Measurements from ENCODE around the gene MAN1C1. TPM values are rescaled to one million over a fixed set of nuclear protein-coding genes. Genes with fewer than 3 reads are reported as not detected.

The MAN1C1 gene
- total and polyA plus RNA-seq, 9 donors = 5.2 to 17.4 (median 12.2) TPM

DNA sequence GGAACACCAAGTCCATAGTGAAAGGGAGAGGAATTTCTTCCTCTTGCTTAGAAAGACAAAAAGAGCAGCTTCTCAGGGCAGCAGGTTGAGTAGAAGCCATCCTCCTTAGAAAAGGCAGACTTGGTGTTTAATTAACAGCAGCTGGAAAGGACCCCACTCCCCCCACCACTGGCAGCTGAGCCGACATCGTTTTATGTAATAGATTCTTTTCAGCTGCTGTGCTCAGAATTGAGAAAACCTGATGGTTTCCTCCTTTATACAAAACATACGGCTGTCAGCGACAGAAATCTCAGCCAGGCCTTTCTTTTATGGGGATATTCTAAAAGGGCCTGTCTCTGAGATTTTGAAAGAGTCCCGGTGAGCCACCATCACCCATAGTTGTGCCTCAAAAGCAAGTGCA is 49.9 kb downstream of the MAN1C1 start:
- Histone ChIP-seq H3K27me3 (ENCODE audit: control insufficient read depth, insufficient read depth, low read length) (no peaks in the 10 kb centered on the region), H3K4me1 (ENCODE audit: control insufficient read depth, insufficient read depth, low read length) (peaks cover 30% of the 10 kb centered on the region), H3K4me3 (ENCODE audit: low read length) (no peak overlapping the region), H3K27ac (ENCODE audit: low read length) (peak overlapping the region; percentile 53), H3K9me3 (replicated peaks; ENCODE audit: control insufficient read depth, low read depth, low read length) (no peaks in the 10 kb centered on the region), H3K36me3 (ENCODE audit: control insufficient read depth, insufficient read depth, low read length) (no peaks in the 10 kb centered on the region)
- WGBS (ENCODE audit: insufficient coverage) = no CpG with 5 or more reads among the region's 5 CpGs
- DNase-seq = peak; percentile 43

DNA sequence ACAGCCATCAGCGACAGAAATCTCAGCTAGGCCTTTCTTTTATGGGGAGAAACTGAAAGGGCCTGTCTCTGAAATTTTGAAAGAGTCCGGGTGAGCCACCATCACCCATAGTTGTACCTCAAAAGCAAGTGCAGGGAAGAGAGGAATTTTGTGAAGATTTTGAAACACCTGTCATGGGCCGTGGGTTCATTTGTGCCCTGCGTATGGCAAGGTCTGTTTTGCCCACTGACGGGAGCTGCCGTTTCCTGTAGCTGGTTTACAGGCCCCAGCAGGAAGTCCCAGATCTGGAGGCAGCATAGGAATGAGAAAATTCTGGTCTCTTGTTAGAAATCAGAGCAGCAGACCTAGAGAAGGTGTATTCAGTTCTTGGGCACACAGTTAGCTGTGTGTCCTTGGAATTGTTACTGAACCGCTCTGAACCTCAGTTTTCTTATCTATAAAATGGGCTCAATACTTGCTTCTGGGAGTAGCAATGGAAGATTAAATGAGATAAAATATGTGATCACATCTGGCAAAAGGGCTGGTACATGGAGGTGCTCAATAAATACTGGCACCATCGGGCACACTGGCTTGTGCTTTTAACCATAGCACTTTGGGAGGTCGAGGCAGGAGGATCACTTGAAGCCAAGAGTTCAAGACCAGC is 52.5 kb downstream of the MAN1C1 start:
- Histone ChIP-seq H3K4me3 (ENCODE audit: low read length) (no peak overlapping the region), H3K9me3 (replicated peaks; ENCODE audit: control insufficient read depth, low read depth, low read length) (peaks cover 5% of the 10 kb centered on the region), H3K36me3 (ENCODE audit: control insufficient read depth, insufficient read depth, low read length) (no peaks in the 10 kb centered on the region), H3K27me3 (ENCODE audit: control insufficient read depth, insufficient read depth, low read length) (no peaks in the 10 kb centered on the region), H3K4me1 (ENCODE audit: control insufficient read depth, insufficient read depth, low read length) (peaks cover 24% of the 10 kb centered on the region), H3K27ac (ENCODE audit: low read length) (no peak overlapping the region)
- 85% methylated on average over 6 of the region's 9 CpGs for WGBS (ENCODE audit: insufficient coverage)
- no peak for DNase-seq

DNA sequence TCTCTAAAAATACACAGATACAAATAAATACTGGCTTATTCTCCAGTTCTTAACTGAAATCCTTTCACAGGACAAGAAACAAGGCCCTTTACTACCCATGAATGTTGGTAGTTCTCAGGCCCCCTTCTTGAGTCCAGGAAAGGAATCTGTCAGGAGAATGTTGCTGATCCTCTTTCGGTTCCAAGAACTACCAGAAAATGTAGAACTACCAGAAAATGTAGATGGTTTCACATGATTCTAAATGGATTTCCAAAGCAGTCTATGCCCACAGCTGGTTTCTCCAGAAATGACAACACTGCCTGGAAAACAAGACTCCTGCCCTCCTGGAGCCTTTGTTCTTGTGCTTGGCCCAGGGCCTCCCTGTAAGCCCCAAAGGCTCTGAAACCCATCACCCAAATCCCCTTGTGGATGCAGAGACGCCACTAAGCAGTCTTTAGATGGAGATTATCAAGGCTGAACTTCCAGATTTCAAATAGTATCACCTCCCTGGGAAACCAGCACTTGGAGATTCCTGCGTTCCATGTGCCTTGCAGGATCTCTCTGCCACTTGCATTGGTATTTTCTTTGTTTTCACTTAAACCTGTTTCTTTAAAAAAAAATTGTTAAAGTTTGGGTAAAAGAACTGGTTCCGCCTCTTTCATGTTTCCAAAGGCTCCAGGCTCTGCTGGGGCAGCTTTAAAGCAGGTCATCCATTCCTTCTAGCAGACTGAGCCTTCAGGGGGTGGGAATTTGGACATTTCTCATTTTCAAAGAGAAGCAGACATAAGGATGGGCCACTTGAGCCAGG is 53.4 kb downstream of the MAN1C1 start:
- Histone ChIP-seq H3K4me3 (ENCODE audit: low read length) (no peak overlapping the region), H3K27ac (ENCODE audit: low read length) (no peak overlapping the region), H3K9me3 (replicated peaks; ENCODE audit: control insufficient read depth, low read depth, low read length) (peaks cover 5% of the 10 kb centered on the region), H3K36me3 (ENCODE audit: control insufficient read depth, insufficient read depth, low read length) (no peaks in the 10 kb centered on the region), H3K27me3 (ENCODE audit: control insufficient read depth, insufficient read depth, low read length) (no peaks in the 10 kb centered on the region), H3K4me1 (ENCODE audit: control insufficient read depth, insufficient read depth, low read length) (peaks cover 17% of the 10 kb centered on the region)
- 60% methylated on average over 1 of the region's 4 CpGs for WGBS (ENCODE audit: insufficient coverage)
- DNase-seq = no peak

DNA sequence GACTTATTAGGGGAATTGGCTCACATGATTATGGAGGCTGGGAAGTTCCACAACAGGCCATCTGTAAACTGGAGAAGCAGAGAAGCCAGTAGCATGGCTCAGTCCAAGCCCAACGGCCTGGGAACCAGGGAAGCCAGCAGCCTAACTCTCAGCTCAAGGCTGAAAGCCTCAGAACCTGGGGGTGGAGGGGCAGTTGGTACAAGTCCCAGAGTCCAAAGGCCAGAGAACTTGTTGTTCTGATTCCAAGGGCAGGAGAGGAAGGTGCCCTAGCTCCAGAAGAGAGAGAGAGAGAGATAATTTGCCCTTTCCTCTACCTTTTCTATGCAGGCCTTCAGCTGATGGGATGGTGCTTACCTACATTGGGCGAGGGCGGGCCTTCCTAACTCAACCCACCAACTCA is 55.3 kb downstream of the MAN1C1 start:
- Histone ChIP-seq H3K4me3 (ENCODE audit: low read length) (no peak overlapping the region), H3K27ac (ENCODE audit: low read length) (no peak overlapping the region), H3K9me3 (replicated peaks; ENCODE audit: control insufficient read depth, low read depth, low read length) (peaks cover 5% of the 10 kb centered on the region), H3K27me3 (ENCODE audit: control insufficient read depth, insufficient read depth, low read length) (no peaks in the 10 kb centered on the region), H3K4me1 (ENCODE audit: control insufficient read depth, insufficient read depth, low read length) (peaks cover 17% of the 10 kb centered on the region), H3K36me3 (ENCODE audit: control insufficient read depth, insufficient read depth, low read length) (no peaks in the 10 kb centered on the region)
- 93% methylated on average over 3 of the region's 3 CpGs for WGBS (ENCODE audit: insufficient coverage)
- no peak for DNase-seq

DNA sequence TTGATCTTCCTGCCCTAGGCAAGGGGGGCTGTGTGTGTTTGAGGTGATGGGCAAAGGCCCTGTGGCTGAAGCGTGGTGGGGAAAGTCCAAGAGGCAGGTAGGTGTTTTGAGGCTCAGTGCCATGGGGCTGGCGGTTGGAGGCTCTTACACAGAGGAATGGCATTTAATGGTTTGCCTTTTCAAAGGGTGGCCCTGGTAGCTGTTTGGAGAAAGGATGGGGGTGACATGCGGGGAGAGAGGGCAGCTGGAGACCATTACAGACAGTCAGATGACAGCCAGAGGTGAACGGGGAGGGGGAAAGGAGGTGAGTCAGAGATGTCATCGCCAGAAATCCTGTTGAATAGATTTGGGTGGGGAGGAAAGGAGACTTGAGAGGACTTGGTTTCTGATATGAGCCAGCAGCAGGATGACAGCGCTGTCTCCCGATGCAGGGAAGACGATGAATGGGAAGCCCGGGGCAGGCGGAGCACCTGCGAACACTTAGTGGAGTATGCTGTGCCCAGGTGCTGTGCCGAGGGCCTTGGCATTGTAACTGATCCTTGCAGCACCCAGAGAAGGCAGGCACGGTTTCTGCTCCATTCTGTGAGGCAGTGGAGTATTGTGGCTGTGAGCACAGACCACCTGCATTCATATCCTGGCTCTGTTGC is 56.3 kb downstream of the MAN1C1 start:
- no peak overlapping the region for H3K27ac ChIP-seq (ENCODE audit: low read length)
- peaks cover 5% of the 10 kb centered on the region for H3K9me3 ChIP-seq (replicated peaks; ENCODE audit: control insufficient read depth, low read depth, low read length)
- H3K4me3 ChIP-seq (ENCODE audit: low read length) = no peak overlapping the region
- H3K4me1 ChIP-seq (ENCODE audit: control insufficient read depth, insufficient read depth, low read length) = peaks cover 21% of the 10 kb centered on the region
- H3K27me3 ChIP-seq (ENCODE audit: control insufficient read depth, insufficient read depth, low read length) = no peaks in the 10 kb centered on the region
- WGBS (ENCODE audit: insufficient coverage) = 75% methylated on average over 11 of the region's 13 CpGs
- DNase-seq = no peak
- H3K36me3 ChIP-seq (ENCODE audit: control insufficient read depth, insufficient read depth, low read length) = no peaks in the 10 kb centered on the region

DNA sequence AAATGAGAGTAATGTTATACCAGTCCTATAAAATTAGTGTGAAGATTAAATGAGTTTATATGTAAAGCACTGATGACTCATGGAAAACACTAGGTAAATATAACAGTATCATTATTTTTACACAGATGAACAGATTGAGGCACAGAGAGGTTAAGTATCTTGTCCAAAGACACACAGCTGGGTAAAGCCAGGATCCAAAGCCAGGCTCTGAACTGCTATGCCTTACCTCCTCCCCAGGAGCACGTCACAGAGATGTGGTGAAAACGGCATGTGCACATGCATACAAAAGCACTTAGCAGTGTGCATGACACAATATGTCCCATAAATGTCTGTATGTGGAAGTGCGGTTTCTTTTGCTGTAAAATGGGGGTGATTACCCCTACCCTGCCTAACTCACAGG is 56.9 kb downstream of the MAN1C1 start:
- no peak for DNase-seq
- H3K9me3 ChIP-seq (replicated peaks; ENCODE audit: control insufficient read depth, low read depth, low read length) = peaks cover 5% of the 10 kb centered on the region
- no peak overlapping the region for H3K4me3 ChIP-seq (ENCODE audit: low read length)
- no CpG with 5 or more reads among the region's 3 CpGs for WGBS (ENCODE audit: insufficient coverage)
- no peaks in the 10 kb centered on the region for H3K36me3 ChIP-seq (ENCODE audit: control insufficient read depth, insufficient read depth, low read length)
- H3K4me1 ChIP-seq (ENCODE audit: control insufficient read depth, insufficient read depth, low read length) = peaks cover 21% of the 10 kb centered on the region
- H3K27me3 ChIP-seq (ENCODE audit: control insufficient read depth, insufficient read depth, low read length) = no peaks in the 10 kb centered on the region
- no peak overlapping the region for H3K27ac ChIP-seq (ENCODE audit: low read length)

DNA sequence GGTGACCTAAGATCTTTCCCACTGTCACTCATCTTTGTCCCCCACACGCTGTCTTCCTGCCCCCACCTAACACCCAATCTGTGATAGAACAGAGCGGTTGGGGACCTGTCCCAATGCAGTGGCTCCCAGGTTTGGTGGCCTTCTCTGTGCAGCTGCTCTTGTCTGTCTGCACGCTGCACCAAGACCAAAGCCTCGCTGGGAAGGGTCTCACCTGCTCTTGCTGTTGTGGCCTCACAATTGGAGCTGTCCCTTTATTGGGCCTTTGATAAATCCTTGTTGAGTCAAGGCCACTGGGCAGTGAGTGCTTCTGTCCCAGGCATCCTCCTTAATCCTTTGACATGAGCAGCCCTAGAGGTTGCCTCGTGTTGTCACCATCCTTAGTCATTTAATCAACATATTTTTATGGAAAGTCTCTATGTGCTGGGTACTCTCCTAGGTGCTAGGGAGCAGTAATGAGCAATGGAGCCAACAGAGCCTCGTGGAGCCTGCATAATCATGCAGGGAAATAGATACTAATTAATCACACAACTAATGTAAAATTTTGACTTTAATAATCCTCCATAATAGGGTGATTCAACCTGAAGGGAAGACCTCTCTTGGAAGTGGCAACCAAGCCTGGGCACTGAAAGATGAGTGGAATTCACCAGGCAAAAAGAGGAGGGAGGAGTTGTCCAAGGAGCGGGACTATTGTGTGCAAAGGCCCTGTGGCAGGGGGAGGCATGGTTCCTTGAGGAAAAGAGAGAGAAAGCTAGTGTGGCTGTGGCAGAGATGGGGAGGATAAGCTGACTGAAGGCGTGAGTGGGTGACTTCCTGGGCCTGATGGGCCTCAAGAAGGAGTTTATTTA is 57.6 kb downstream of the MAN1C1 start:
- H3K4me1 ChIP-seq (ENCODE audit: control insufficient read depth, insufficient read depth, low read length) = peaks cover 21% of the 10 kb centered on the region
- 89% methylated on average over 5 of the region's 8 CpGs for WGBS (ENCODE audit: insufficient coverage)

DNA sequence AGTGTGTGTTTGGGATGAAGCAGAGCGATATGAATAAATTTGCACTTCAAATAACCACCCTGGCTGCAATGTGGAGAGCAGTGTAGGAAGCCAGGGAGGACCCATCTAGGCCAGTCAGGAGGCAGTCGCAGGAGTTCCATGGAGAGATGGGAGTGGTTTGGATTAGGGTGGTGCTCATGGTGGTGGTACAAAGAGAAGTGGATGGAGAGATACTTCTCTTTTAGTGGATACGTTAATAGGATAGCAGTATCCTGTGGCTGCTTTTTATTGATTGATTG is 58.2 kb downstream of the MAN1C1 start:
- DNase-seq = no peak
- H3K4me1 ChIP-seq (ENCODE audit: control insufficient read depth, insufficient read depth, low read length) = peaks cover 21% of the 10 kb centered on the region
- WGBS (ENCODE audit: insufficient coverage) = 85% methylated on average over 2 of the region's 3 CpGs

More for the DNA sequence above, 57.6 kb downstream of the MAN1C1 start:
- DNase-seq = no peak
- Histone ChIP-seq H3K4me3 (ENCODE audit: low read length) (no peak overlapping the region), H3K27ac (ENCODE audit: low read length) (no peak overlapping the region), H3K36me3 (ENCODE audit: control insufficient read depth, insufficient read depth, low read length) (no peaks in the 10 kb centered on the region), H3K27me3 (ENCODE audit: control insufficient read depth, insufficient read depth, low read length) (no peaks in the 10 kb centered on the region), H3K9me3 (replicated peaks; ENCODE audit: control insufficient read depth, low read depth, low read length) (peaks cover 5% of the 10 kb centered on the region)

DNA sequence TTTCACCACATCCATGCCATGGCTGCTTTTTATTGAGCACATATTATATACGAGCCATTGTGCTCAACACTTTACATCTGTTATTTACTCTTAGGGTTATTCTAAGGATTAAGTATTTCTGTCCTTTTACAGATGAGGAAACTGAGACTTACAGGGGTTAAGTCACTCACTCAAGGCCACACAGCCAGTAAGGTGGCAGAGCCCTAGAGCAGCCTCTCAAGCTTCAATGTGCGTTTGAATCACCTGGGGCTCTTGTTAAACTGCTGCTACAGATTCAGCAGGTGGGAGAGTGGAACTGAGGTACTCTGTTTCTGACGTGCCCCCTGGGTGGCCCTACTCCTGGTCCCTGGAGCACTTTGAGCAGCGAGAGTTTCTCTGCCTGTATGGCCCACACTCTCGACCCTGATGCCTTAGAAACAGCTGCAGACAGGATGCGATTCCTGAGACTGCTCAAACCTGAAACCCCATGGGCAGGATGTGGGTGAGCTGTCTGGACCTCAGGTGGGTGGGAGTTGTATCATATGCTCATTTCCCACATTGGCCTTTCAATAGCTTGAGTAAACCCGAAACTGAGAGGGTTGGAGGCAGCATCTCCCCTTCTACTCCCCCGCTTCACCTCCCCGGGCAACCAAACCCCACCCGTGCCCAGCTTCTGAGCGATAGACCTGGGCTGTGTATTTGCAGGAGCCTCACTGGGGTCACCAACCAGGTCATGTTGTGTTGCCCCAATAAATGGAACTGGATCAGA is 59.3 kb downstream of the MAN1C1 start:
- Histone ChIP-seq H3K4me1 (ENCODE audit: control insufficient read depth, insufficient read depth, low read length) (peaks cover 19% of the 10 kb centered on the region), H3K4me3 (ENCODE audit: low read length) (no peak overlapping the region), H3K36me3 (ENCODE audit: control insufficient read depth, insufficient read depth, low read length) (no peaks in the 10 kb centered on the region), H3K9me3 (replicated peaks; ENCODE audit: control insufficient read depth, low read depth, low read length) (peaks cover 5% of the 10 kb centered on the region), H3K27ac (ENCODE audit: low read length) (peak overlapping the region; percentile 43), H3K27me3 (ENCODE audit: control insufficient read depth, insufficient read depth, low read length) (no peaks in the 10 kb centered on the region)
- 66% methylated on average over 8 of the region's 11 CpGs for WGBS (ENCODE audit: insufficient coverage)
- no peak for DNase-seq

More for the DNA sequence above, 58.2 kb downstream of the MAN1C1 start:
- Histone ChIP-seq H3K27ac (ENCODE audit: low read length) (no peak overlapping the region), H3K36me3 (ENCODE audit: control insufficient read depth, insufficient read depth, low read length) (no peaks in the 10 kb centered on the region), H3K4me3 (ENCODE audit: low read length) (no peak overlapping the region), H3K27me3 (ENCODE audit: control insufficient read depth, insufficient read depth, low read length) (no peaks in the 10 kb centered on the region), H3K9me3 (replicated peaks; ENCODE audit: control insufficient read depth, low read depth, low read length) (peaks cover 5% of the 10 kb centered on the region)
